Activated naive CD8-positive, alpha-beta T cell (primary cell): Measurements from ENCODE around the gene MAGI2.

Experiments used
- H3K27ac Mint-ChIP-seq: one replicate; pipeline ENCODE4 v1.8.0; 2021; ENCODE audit warnings: mixed read lengths
- H3K27me3 Mint-ChIP-seq: one replicate; pipeline ENCODE4 v1.8.0; 2021; ENCODE audit warnings: mixed read lengths
- H3K36me3 Mint-ChIP-seq: one replicate; pipeline ENCODE4 v1.8.0; 2021; ENCODE audit warnings: mixed read lengths
- H3K4me1 Mint-ChIP-seq: one replicate; pipeline ENCODE4 v1.8.0; 2021; ENCODE audit warnings: low read depth, mixed read lengths
- H3K4me3 Mint-ChIP-seq: one replicate; pipeline ENCODE4 v1.8.0; 2021; ENCODE audit warnings: mild to moderate bottlenecking, mixed read lengths
- H3K9me3 Mint-ChIP-seq: one replicate; pipeline ENCODE4 v1.8.0; 2021; ENCODE audit warnings: low read depth, mixed read lengths

MAGI2 gene

DNA sequence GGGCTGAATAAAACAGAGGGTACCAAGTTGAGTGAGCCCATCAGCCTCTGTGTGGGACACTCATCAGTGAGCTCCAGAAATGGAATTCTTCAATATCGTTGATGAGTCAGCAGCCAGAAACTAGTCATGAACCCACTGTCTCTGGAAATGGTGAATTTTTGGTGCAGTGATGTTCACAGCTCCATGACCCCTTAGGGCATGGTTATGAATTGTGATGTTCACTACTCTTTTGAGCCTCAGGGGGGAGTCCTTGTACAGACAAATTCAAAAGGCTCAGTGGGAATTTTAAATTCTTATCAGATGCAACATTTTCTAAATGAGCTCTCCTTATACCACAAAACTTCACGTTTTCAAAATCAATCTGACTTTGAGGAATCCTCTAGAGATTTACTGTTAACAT lies 1319.2 kb downstream of the MAGI2 start:
- Mint-ChIP-seq H3K4me3 (no peak overlapping the region), H3K36me3 (no peaks in the 10 kb centered on the region), H3K27me3 (peaks cover 1% of the 10 kb centered on the region), H3K4me1 (no peaks in the 10 kb centered on the region), H3K9me3 (no peaks in the 10 kb centered on the region), H3K27ac (no peak overlapping the region)

- Mint-ChIP-seq H3K36me3 (no peaks in the 10 kb centered on the region), H3K27me3 (no peaks in the 10 kb centered on the region), H3K27ac (no peak overlapping the region), H3K4me1 (no peaks in the 10 kb centered on the region), H3K9me3 (no peaks in the 10 kb centered on the region), H3K4me3 (no peak overlapping the region)
Measured at GRCh38 chr7:78130446-78131215, 1322.8 kb downstream of the MAGI2 start.

GRCh38 chr7:78129865-78130264 lies 1323.6 kb downstream of the MAGI2 start:
- no peaks in the 10 kb centered on the region for H3K36me3 Mint-ChIP-seq
- no peak overlapping the region for H3K4me3 Mint-ChIP-seq

GRCh38 chr7:78127009-78127408 lies 1326.5 kb downstream of the MAGI2 start:
- no peaks in the 10 kb centered on the region for H3K4me1 Mint-ChIP-seq
- no peaks in the 10 kb centered on the region for H3K27me3 Mint-ChIP-seq
- no peaks in the 10 kb centered on the region for H3K36me3 Mint-ChIP-seq
- no peaks in the 10 kb centered on the region for H3K9me3 Mint-ChIP-seq
- no peak overlapping the region for H3K4me3 Mint-ChIP-seq
- no peak overlapping the region for H3K27ac Mint-ChIP-seq

More at GRCh38 chr7:78129865-78130264, 1323.6 kb downstream of the MAGI2 start:
- no peak overlapping the region for H3K27ac Mint-ChIP-seq
- H3K4me1 Mint-ChIP-seq = no peaks in the 10 kb centered on the region
- H3K9me3 Mint-ChIP-seq = no peaks in the 10 kb centered on the region
- no peaks in the 10 kb centered on the region for H3K27me3 Mint-ChIP-seq

- no peaks in the 10 kb centered on the region for H3K9me3 Mint-ChIP-seq
- no peaks in the 10 kb centered on the region for H3K36me3 Mint-ChIP-seq
- no peaks in the 10 kb centered on the region for H3K4me1 Mint-ChIP-seq
- no peak overlapping the region for H3K27ac Mint-ChIP-seq
- no peak overlapping the region for H3K4me3 Mint-ChIP-seq
- H3K27me3 Mint-ChIP-seq = no peaks in the 10 kb centered on the region
Measured at GRCh38 chr7:78125884-78126283, 1327.6 kb downstream of the MAGI2 start.

DNA sequence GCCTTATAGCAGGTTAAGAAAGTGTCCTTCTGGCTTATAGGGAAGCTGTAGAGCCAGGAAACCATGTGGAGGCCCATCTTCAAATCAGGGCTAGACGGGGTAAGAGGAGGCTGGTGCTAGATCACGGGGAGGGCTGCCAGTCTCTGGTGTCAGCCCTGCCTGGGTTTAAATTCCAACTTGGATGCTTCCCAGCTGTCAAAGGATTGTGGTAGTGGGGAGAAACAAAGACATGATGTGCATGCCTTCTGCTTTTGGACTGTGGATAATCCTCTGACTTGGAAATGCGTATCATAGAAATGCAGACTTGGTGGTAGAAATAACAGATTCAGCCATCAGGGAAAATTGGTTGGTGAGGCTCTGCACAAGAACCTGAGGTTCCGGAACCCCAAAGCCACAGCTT lies 1329.3 kb downstream of the MAGI2 start:
- Mint-ChIP-seq H3K36me3 (no peaks in the 10 kb centered on the region), H3K27me3 (no peaks in the 10 kb centered on the region), H3K4me3 (no peak overlapping the region), H3K9me3 (no peaks in the 10 kb centered on the region), H3K27ac (no peak overlapping the region), H3K4me1 (no peaks in the 10 kb centered on the region)

- no peak overlapping the region for H3K27ac Mint-ChIP-seq
- no peak overlapping the region for H3K4me3 Mint-ChIP-seq
- H3K9me3 Mint-ChIP-seq = no peaks in the 10 kb centered on the region
- H3K27me3 Mint-ChIP-seq = peaks cover 7% of the 10 kb centered on the region
- no peaks in the 10 kb centered on the region for H3K4me1 Mint-ChIP-seq
- no peaks in the 10 kb centered on the region for H3K36me3 Mint-ChIP-seq
Measured at GRCh38 chr7:78121888-78122287, 1331.6 kb downstream of the MAGI2 start.

GRCh38 chr7:78118470-78118869 lies 1335.0 kb downstream of the MAGI2 start:
- no peaks in the 10 kb centered on the region for H3K4me1 Mint-ChIP-seq
- H3K9me3 Mint-ChIP-seq = no peaks in the 10 kb centered on the region
- H3K36me3 Mint-ChIP-seq = no peaks in the 10 kb centered on the region
- no peak overlapping the region for H3K27ac Mint-ChIP-seq
- H3K4me3 Mint-ChIP-seq = no peak overlapping the region
- H3K27me3 Mint-ChIP-seq = peaks cover 13% of the 10 kb centered on the region

- no peaks in the 10 kb centered on the region for H3K36me3 Mint-ChIP-seq
- H3K9me3 Mint-ChIP-seq = no peaks in the 10 kb centered on the region
- no peak overlapping the region for H3K27ac Mint-ChIP-seq
- H3K27me3 Mint-ChIP-seq = peaks cover 23% of the 10 kb centered on the region
- H3K4me1 Mint-ChIP-seq = no peaks in the 10 kb centered on the region
- no peak overlapping the region for H3K4me3 Mint-ChIP-seq
Measured at GRCh38 chr7:78115876-78116275, 1337.6 kb downstream of the MAGI2 start.

GRCh38 chr7:78114993-78115392 lies 1338.5 kb downstream of the MAGI2 start:
- Mint-ChIP-seq H3K27me3 (peaks cover 26% of the 10 kb centered on the region), H3K4me3 (no peak overlapping the region), H3K4me1 (no peaks in the 10 kb centered on the region), H3K9me3 (no peaks in the 10 kb centered on the region), H3K36me3 (no peaks in the 10 kb centered on the region), H3K27ac (no peak overlapping the region)

GRCh38 chr7:78112488-78112887 lies 1341.0 kb downstream of the MAGI2 start:
- Mint-ChIP-seq H3K27me3 (peaks cover 27% of the 10 kb centered on the region), H3K4me3 (no peak overlapping the region), H3K36me3 (no peaks in the 10 kb centered on the region), H3K27ac (no peak overlapping the region), H3K4me1 (no peaks in the 10 kb centered on the region), H3K9me3 (no peaks in the 10 kb centered on the region)

- H3K9me3 Mint-ChIP-seq = no peaks in the 10 kb centered on the region
- no peaks in the 10 kb centered on the region for H3K4me1 Mint-ChIP-seq
- H3K27ac Mint-ChIP-seq = no peak overlapping the region
- H3K36me3 Mint-ChIP-seq = no peaks in the 10 kb centered on the region
- H3K4me3 Mint-ChIP-seq = no peak overlapping the region
- H3K27me3 Mint-ChIP-seq = peaks cover 28% of the 10 kb centered on the region
Measured at GRCh38 chr7:78111386-78111785, 1342.1 kb downstream of the MAGI2 start.

- Mint-ChIP-seq H3K36me3 (no peaks in the 10 kb centered on the region), H3K27me3 (peaks cover 7% of the 10 kb centered on the region), H3K4me3 (no peak overlapping the region), H3K27ac (no peak overlapping the region), H3K9me3 (no peaks in the 10 kb centered on the region), H3K4me1 (no peaks in the 10 kb centered on the region)
Measured at GRCh38 chr7:78103475-78103874, 1350.0 kb downstream of the MAGI2 start.

GRCh38 chr7:78101076-78101475 lies 1352.4 kb downstream of the MAGI2 start:
- Mint-ChIP-seq H3K27me3 (peaks cover 5% of the 10 kb centered on the region), H3K4me3 (no peak overlapping the region), H3K9me3 (no peaks in the 10 kb centered on the region), H3K4me1 (no peaks in the 10 kb centered on the region), H3K27ac (no peak overlapping the region), H3K36me3 (no peaks in the 10 kb centered on the region)

DNA sequence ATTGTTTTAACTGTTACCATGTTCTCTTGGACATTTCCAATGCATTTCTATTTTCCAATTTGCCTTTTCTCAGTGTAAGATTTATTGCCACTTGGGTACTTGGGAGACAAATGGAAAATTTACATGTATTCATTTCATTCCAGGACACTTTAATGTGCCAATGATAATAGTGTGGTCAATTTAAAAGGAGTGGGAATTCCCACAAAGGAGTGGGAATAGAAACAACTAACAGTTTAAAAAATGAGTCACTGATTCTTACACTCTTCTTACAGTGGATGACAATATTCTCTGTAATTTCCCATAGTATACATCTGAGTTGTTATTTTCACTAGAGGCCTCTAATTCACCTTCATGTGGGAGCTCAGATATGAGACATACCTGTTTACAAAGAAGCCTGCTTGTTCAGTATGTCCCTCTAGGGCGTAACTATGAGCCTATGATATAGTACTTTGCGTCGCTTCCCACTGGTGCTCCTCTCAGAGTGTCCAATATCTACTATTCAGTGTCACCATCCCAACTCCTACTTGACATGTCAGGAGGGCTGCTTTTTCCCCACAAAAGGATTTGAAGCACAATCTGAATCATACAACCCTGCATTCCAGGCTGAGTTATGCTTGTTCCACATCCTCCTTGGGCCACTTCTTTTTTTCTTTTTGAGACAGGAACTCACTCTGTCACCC lies 1353.6 kb downstream of the MAGI2 start:
- Mint-ChIP-seq H3K9me3 (no peaks in the 10 kb centered on the region), H3K27me3 (peaks cover 7% of the 10 kb centered on the region), H3K4me3 (no peak overlapping the region), H3K27ac (no peak overlapping the region), H3K36me3 (no peaks in the 10 kb centered on the region), H3K4me1 (no peaks in the 10 kb centered on the region)

- Mint-ChIP-seq H3K27me3 (peaks cover 13% of the 10 kb centered on the region), H3K9me3 (no peaks in the 10 kb centered on the region), H3K4me3 (no peak overlapping the region)
Measured at GRCh38 chr7:78095549-78095948, 1357.9 kb downstream of the MAGI2 start.

More at GRCh38 chr7:78095549-78095948, 1357.9 kb downstream of the MAGI2 start:
- H3K4me1 Mint-ChIP-seq = no peaks in the 10 kb centered on the region
- no peak overlapping the region for H3K27ac Mint-ChIP-seq
- H3K36me3 Mint-ChIP-seq = no peaks in the 10 kb centered on the region
